Chondrocyte (in vitro differentiated cells): ENCODE data around the gene EIF4A3. TPM values are rescaled to one million over a fixed set of nuclear protein-coding genes. Genes with fewer than 3 reads are reported as not detected.

Experiments
- DNase-seq: peaks from one replicate; pipeline ENCODE4 v3.0.0; 2021; ENCODE audit warnings: mixed read lengths, low spot score
- H3K27ac Mint-ChIP-seq: one replicate; pipeline ENCODE4 v1.8.0; 2021; ENCODE audit warnings: mild to moderate bottlenecking, moderate library complexity, mixed read lengths; ENCODE audit not compliant: unreplicated experiment
- H3K27me3 Mint-ChIP-seq: 2 replicates; pipeline ENCODE4 v1.8.0; 2021; ENCODE audit warnings: low read depth, mixed read lengths
- H3K36me3 Mint-ChIP-seq: 2 replicates; pipeline ENCODE4 v1.8.0; 2021; ENCODE audit warnings: low read depth, mixed read lengths
- H3K4me1 Mint-ChIP-seq: 2 replicates; pipeline ENCODE4 v1.8.0; 2021; ENCODE audit warnings: low read depth, mild to moderate bottlenecking, mixed read lengths
- H3K4me3 Mint-ChIP-seq: one replicate; pipeline ENCODE4 v1.8.0; 2021; ENCODE audit warnings: mild to moderate bottlenecking, moderate library complexity, mixed read lengths; ENCODE audit not compliant: unreplicated experiment
- H3K9me3 Mint-ChIP-seq: 2 replicates; pipeline ENCODE4 v1.8.0; 2021; ENCODE audit warnings: low read depth, mixed read lengths
- total RNA-seq: library from RNA; stranded (reverse); gene quantifications from 3 replicates; pipeline ENCODE4 v1.2.1, GENCODE V29; 2021
- TF ChIP-seq, protein P1 (sequence below): fragments of 200-600 bp; sonication (generic); IDR thresholded peaks from 2 replicates; pipeline ENCODE4 v1.5.0; 2021; ENCODE audit warnings: antibody characterized with exemption, mild to moderate bottlenecking, moderate library complexity

Gene EIF4A3
- total RNA-seq, 1 donor from 2014 or later, result 64.0 TPM

DNA sequence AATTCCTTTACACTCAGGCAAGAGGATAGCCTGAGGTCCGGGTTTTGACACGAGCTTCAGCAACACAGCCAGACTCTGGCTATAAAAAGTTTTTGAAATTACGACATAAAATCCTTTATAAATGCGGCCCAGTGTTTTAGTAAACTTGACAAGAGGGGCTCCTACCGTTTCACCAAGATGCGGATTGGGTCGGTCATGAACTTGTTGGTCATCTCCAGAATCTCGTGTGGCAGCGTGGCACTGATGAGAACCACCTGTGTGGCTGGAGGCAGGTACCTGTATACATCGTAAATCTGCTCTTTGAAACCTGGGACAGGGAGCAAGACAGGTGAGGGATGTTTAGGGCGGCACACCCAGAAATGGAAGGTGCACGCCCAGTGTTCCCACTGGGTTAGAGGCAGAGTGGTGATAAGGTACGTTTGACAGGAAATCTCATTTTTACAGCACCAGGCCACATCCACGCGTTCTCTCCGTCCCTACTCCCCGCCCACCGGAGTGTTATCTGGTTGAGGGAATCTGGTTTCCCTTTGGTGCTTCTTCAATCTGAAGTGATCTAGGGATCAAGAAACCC lies 8.0 kb downstream of the EIF4A3 start:
- DNase-seq, result no peak
- Mint-ChIP-seq H3K36me3 (peaks cover 62% of the 10 kb centered on the region), H3K27me3 (no peaks in the 10 kb centered on the region), H3K27ac (no peak overlapping the region), H3K4me3 (no peak overlapping the region), H3K9me3 (no peaks in the 10 kb centered on the region), H3K4me1 (no peaks in the 10 kb centered on the region)
- TF ChIP-seq, protein P1, sequence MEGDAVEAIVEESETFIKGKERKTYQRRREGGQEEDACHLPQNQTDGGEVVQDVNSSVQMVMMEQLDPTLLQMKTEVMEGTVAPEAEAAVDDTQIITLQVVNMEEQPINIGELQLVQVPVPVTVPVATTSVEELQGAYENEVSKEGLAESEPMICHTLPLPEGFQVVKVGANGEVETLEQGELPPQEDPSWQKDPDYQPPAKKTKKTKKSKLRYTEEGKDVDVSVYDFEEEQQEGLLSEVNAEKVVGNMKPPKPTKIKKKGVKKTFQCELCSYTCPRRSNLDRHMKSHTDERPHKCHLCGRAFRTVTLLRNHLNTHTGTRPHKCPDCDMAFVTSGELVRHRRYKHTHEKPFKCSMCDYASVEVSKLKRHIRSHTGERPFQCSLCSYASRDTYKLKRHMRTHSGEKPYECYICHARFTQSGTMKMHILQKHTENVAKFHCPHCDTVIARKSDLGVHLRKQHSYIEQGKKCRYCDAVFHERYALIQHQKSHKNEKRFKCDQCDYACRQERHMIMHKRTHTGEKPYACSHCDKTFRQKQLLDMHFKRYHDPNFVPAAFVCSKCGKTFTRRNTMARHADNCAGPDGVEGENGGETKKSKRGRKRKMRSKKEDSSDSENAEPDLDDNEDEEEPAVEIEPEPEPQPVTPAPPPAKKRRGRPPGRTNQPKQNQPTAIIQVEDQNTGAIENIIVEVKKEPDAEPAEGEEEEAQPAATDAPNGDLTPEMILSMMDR, result no peak

DNA sequence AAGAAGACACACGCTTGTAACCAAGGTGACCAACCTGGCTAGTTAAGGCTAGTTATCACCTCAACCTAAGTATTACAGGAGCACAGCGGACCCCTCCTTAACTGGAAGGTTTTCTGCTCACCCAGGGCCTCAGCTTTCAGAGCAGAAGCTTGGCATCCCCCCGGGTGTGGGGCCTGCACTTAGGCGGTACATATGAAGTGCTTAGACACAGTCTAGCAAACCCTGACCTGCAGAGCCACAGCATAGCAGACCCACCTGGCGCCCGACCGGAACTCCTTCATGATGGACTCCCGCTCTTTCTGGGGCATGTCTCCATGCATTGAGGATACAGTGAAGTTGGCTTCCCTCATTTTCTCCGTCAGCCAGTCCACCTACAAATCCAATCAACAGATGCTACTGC lies 9.8 kb downstream of the EIF4A3 start:
- Mint-ChIP-seq H3K36me3 (peaks cover 67% of the 10 kb centered on the region), H3K4me3 (no peak overlapping the region), H3K27me3 (no peaks in the 10 kb centered on the region), H3K27ac (no peak overlapping the region), H3K4me1 (no peaks in the 10 kb centered on the region), H3K9me3 (no peaks in the 10 kb centered on the region)
- DNase-seq, result no peak
- TF ChIP-seq, protein P1, result no peak

DNA sequence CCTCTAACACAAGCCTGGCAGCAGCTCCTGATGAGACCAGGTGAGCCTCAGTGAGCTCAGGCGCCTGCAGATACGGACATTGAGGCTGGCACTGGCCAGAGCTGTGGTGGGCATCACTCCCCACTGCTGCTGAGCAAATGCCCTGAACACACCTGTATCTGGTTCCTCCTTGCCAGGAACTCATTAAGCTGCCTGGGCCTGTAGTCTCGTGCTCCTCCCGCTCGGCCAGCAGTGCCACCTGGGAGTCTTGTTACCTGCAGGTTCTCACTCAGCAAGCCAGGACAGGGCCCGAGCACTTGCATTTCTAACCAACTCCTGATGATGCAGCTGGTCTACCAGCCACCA lies 13.3 kb downstream of the EIF4A3 start:
- peaks cover 48% of the 10 kb centered on the region for H3K36me3 Mint-ChIP-seq

DNA sequence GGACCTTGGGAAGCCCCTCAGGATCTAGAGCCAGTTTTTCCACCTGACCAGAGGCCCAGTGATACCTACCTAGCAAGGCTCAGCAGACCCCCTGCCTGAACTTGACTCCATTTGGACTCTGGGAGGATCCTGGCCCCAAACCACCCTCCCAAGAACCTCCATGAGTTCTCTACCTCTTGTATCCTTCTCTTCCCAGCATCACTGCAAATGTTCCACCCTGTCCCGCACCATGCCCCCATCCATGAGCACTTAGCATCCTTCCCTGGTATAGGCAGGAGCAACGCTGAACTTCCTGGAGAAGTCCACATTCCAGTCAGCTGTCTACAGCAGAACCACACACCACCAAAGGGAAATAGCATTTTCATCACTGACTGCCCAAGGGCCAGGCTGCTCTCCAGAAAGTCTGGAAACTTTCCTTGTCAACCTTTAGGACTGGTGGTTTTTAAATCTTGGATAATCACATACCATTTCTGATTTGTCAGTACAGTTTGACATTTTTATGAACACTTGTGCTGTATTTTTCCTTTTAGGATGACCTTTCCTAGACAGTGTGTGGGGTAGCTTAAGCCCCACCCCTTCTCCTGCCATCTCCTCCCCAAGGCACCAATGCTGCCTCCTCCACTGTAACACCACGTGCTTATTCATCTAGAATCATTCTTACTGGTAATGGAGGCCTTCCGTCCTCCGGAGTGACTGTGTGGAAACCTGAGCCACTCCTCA lies 13.9 kb downstream of the EIF4A3 start:
- peaks cover 46% of the 10 kb centered on the region for H3K36me3 Mint-ChIP-seq
- H3K27ac Mint-ChIP-seq, result no peak overlapping the region
- DNase-seq, result no peak
- H3K4me1 Mint-ChIP-seq, result no peaks in the 10 kb centered on the region
- TF ChIP-seq, protein P1, result no peak
- H3K27me3 Mint-ChIP-seq, result no peaks in the 10 kb centered on the region
- H3K9me3 Mint-ChIP-seq, result no peaks in the 10 kb centered on the region
- no peak overlapping the region for H3K4me3 Mint-ChIP-seq

More for the DNA sequence above, 13.3 kb downstream of the EIF4A3 start:
- TF ChIP-seq, protein P1, result no peak
- Mint-ChIP-seq H3K9me3 (no peaks in the 10 kb centered on the region), H3K4me1 (no peaks in the 10 kb centered on the region), H3K27me3 (no peaks in the 10 kb centered on the region), H3K27ac (no peak overlapping the region), H3K4me3 (no peak overlapping the region)
- no peak for DNase-seq

DNA sequence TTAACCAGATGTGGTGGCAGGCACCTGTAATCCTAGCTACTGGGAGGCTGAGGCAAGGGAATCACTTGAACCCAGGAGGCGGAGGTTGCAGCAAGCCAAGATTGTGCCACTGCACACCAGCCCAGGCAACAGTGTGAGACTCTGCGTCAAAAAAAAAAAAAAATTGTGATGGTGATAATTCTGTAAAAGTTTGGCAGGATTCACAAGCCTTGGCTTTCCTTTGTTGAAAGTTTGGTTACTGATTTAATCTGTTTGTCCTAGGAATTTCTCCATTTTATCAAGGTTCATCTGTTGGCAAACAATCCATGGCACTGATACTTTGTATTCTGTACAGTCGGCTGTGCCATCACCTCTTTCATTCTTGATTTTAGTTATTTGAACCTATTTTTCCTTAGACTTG lies 15.9 kb downstream of the EIF4A3 start:
- Mint-ChIP-seq H3K36me3 (peaks cover 27% of the 10 kb centered on the region), H3K4me3 (no peak overlapping the region), H3K27me3 (peaks cover 1% of the 10 kb centered on the region), H3K9me3 (no peaks in the 10 kb centered on the region), H3K4me1 (no peaks in the 10 kb centered on the region), H3K27ac (no peak overlapping the region)
- TF ChIP-seq, protein P1, result no peak
- no peak for DNase-seq
